Activated T-cell treated with anti-CD3 and anti-CD28 coated beads, Interleukin-2, amount 50 U/mL, for 72 hours (primary cell): ENCODE results near the gene FGFR3. TPM values are rescaled to one million over a fixed set of nuclear protein-coding genes. Genes with fewer than 3 reads are reported as not detected.

ENCODE experiments used
- ATAC-seq, 2 donors: fragments of 150-1000 bp; cut with Tn5 transposase; replicated peaks in 1 of 2; 2 replicates each; pipeline ENCODE4 v1.10.0; 2021; ENCODE audit warnings: moderate library complexity in 2 of 2, mild to moderate bottlenecking in 1 of 2
- DNase-seq, 2 donors: peaks; one replicate each; pipeline ENCODE4 v3.0.0; 2021 to 2022; ENCODE audit warnings: mixed read lengths in 1 of 2
- H3K27ac Mint-ChIP-seq: one replicate; pipeline ENCODE4 v1.8.0; 2022; ENCODE audit warnings: mild to moderate bottlenecking, moderate library complexity, mixed read lengths
- H3K27me3 Mint-ChIP-seq: one replicate; pipeline ENCODE4 v1.8.0; 2022; ENCODE audit warnings: low read depth, mixed read lengths
- H3K36me3 Mint-ChIP-seq, 2 donors: one replicate each; pipeline ENCODE4 v1.8.0; 2022; ENCODE audit warnings: mixed read lengths in 2 of 2, mild to moderate bottlenecking in 1 of 2; ENCODE audit not compliant: insufficient read depth in 2 of 2
- H3K4me1 Mint-ChIP-seq: one replicate; pipeline ENCODE4 v1.8.0; 2022; ENCODE audit warnings: low read depth, mixed read lengths
- H3K4me3 Mint-ChIP-seq, 2 donors: one replicate each; pipeline ENCODE4 v1.8.0; 2022; ENCODE audit warnings: mild to moderate bottlenecking in 2 of 2, mixed read lengths in 2 of 2, moderate library complexity in 2 of 2
- H3K9me3 Mint-ChIP-seq, 2 donors: one replicate each; pipeline ENCODE4 v1.8.0; 2022; ENCODE audit warnings: mixed read lengths in 2 of 2
- total RNA-seq, 2 donors: library from RNA; stranded (reverse); gene quantifications; one replicate each; pipeline ENCODE4 v1.2.3, GENCODE V29; 2022

FGFR3 gene
- total RNA-seq, 2 donors from 2014 or later: 0.36 TPM; not detected in 1

DNA sequence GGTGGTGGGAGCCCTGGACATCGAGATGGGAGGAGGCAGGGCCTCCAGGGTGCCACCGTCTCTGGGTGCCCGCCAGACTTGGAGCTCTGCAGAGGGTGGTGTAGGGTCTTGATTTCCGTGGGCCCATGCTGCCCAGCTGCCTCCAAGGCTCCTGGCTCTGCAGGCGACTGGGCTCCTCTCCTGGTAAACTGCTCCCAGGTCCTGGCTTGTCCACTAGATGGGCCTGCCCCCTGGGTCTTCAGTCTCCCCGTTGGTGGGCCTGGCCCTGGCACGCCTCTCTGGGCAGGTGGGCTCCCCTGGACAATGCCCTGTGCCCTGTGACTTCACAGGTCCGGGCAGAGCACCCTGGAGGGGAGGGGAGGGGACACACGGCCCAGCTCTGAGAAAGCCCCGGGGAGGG lies 7.7 kb downstream of the FGFR3 start:
- no peak for DNase-seq
- no peaks in the 10 kb centered on the region for H3K4me1 Mint-ChIP-seq
- H3K27ac Mint-ChIP-seq: no peak overlapping the region
- ATAC-seq: no peak
- peaks cover 11% of the 10 kb centered on the region for H3K27me3 Mint-ChIP-seq
- H3K36me3 Mint-ChIP-seq: no peaks in the 10 kb centered on the region
- H3K9me3 Mint-ChIP-seq: no peaks in the 10 kb centered on the region
- no peak overlapping the region for H3K4me3 Mint-ChIP-seq

DNA sequence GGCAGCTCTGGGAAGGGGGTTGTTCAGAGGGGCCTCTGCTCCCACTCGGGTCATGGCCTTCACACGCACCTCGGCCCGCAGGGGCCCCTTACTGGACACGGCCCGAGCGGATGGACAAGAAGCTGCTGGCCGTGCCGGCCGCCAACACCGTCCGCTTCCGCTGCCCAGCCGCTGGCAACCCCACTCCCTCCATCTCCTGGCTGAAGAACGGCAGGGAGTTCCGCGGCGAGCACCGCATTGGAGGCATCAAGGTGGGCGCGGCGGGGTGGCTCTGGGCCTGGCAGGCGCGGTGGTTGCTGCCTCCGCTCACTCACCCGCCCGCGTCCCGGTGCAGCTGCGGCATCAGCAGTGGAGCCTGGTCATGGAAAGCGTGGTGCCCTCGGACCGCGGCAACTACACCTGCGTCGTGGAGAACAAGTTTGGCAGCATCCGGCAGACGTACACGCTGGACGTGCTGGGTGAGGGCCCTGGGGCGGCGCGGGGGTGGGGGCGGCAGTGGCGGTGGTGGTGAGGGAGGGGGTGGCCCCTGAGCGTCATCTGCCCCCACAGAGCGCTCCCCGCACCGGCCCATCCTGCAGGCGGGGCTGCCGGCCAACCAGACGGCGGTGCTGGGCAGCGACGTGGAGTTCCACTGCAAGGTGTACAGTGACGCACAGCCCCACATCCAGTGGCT lies 8.3 kb downstream of the FGFR3 start:
- H3K4me1 Mint-ChIP-seq: no peaks in the 10 kb centered on the region
- DNase-seq: no peak
- ATAC-seq: no peak
- no peak overlapping the region for H3K4me3 Mint-ChIP-seq
- peaks cover 5% of the 10 kb centered on the region for H3K27me3 Mint-ChIP-seq
- H3K36me3 Mint-ChIP-seq: no peaks in the 10 kb centered on the region
- H3K27ac Mint-ChIP-seq: no peak overlapping the region
- H3K9me3 Mint-ChIP-seq: no peaks in the 10 kb centered on the region

DNA sequence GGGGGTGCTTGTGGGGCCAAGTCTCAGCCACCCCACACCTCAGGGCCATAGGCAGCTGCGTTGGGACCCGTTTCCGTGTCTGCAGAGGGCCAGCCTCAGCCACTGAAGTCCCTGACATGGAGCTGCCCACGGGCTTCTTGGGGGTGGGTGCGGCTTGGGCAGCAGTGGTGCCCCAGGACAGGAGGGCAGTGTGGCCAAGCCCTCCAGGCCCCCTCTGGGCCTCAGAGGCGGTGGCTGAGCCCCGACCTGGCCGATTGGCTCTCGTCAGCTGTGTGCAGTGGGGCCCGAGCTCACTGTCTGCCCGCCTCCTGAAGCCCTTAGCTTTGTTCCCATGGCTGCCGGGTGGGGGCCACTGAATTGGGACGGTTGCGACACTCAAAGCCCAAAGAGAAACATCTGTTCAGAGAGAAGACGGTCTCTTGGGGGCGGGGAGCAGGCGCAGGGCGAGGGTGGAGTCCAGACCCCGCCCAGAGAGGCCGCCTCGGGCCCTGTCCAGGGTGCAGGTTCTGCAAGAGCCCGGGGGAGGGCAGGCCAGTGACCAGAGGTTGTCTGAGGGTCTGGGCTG lies 9.1 kb downstream of the FGFR3 start:
- Mint-ChIP-seq H3K4me3 (no peak overlapping the region), H3K36me3 (no peaks in the 10 kb centered on the region), H3K4me1 (no peaks in the 10 kb centered on the region), H3K27ac (no peak overlapping the region), H3K9me3 (no peaks in the 10 kb centered on the region), H3K27me3 (no peaks in the 10 kb centered on the region)
- DNase-seq (no peak), ATAC-seq (no peak)

DNA sequence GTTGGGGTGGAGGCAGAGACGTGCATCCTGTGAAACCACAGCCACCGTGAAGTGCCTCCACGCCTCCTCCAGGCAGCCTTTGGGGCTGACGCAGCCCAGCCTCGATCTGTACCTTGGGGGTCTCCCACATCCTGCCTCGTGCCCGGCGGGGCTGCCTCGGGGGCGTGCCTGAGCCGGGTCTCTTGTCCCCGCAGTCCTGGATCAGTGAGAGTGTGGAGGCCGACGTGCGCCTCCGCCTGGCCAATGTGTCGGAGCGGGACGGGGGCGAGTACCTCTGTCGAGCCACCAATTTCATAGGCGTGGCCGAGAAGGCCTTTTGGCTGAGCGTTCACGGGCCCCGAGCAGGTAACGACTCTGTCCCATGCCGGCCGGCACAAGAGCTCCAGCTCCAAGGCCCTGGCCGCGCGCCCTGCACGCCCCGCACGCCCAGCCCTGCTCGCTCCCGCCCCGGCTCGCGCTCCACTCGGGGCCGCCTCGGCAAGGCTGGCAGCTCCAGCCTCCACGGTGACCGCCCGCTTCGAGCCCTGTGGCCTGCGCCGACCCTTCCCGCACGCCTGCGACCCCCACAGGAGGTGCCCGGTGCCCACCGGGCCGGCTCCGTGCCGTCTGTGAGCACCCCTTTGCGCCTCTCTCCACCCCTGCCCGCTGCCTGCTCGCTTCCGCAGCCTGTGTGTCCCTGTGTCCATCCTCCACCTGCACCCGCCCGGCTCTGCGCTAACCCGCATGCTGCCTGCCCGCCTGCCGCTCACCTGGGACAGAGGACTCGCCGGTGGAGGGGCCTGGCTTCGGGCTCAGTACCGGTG lies 9.8 kb downstream of the FGFR3 start:
- no peak for DNase-seq
- H3K4me3 Mint-ChIP-seq: no peak overlapping the region
- no peaks in the 10 kb centered on the region for H3K9me3 Mint-ChIP-seq
- no peak for ATAC-seq
- no peak overlapping the region for H3K27ac Mint-ChIP-seq
- H3K27me3 Mint-ChIP-seq: no peaks in the 10 kb centered on the region
- no peaks in the 10 kb centered on the region for H3K4me1 Mint-ChIP-seq
- no peaks in the 10 kb centered on the region for H3K36me3 Mint-ChIP-seq

DNA sequence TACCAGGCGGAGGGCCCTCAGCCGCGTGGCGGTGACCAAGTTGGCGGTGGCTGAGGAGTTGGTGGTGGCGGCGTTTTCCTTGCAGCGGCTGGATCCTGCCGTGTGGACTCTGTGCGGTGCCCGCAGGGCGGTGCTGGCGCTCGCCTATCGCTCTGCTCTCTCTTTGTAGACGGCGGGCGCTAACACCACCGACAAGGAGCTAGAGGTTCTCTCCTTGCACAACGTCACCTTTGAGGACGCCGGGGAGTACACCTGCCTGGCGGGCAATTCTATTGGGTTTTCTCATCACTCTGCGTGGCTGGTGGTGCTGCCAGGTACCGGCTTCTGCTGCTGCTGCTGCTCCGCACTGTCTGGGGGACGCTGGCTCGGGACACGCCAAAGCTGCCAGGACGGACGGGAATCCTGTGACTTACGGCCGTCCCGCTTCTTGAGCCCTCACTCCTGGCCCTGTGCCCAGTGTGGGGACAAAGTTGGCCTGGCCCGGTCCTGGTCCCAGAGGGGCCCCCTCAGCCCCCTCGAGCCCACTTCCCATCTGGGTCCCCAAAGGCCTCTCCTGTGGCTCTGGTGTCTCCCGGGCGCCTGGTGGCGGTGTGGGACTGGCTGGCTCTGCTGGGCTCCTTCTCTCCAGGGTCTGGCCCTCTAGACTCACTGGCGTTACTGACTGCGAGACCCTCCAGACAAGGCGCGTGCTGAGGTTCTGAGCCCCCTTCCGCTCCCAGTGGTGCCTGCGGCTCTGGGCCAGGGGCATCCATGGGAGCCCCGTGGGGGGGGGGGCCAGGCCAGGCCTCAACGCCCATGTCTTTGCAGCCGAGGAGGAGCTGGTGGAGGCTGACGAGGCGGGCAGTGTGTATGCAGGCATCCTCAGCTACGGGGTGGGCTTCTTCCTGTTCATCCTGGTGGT lies 10.7 kb downstream of the FGFR3 start:
- Mint-ChIP-seq H3K36me3 (no peaks in the 10 kb centered on the region), H3K9me3 (no peaks in the 10 kb centered on the region), H3K27ac (no peak overlapping the region), H3K4me3 (no peak overlapping the region), H3K4me1 (no peaks in the 10 kb centered on the region), H3K27me3 (no peaks in the 10 kb centered on the region)
- ATAC-seq (no peak), DNase-seq (no peak)

DNA sequence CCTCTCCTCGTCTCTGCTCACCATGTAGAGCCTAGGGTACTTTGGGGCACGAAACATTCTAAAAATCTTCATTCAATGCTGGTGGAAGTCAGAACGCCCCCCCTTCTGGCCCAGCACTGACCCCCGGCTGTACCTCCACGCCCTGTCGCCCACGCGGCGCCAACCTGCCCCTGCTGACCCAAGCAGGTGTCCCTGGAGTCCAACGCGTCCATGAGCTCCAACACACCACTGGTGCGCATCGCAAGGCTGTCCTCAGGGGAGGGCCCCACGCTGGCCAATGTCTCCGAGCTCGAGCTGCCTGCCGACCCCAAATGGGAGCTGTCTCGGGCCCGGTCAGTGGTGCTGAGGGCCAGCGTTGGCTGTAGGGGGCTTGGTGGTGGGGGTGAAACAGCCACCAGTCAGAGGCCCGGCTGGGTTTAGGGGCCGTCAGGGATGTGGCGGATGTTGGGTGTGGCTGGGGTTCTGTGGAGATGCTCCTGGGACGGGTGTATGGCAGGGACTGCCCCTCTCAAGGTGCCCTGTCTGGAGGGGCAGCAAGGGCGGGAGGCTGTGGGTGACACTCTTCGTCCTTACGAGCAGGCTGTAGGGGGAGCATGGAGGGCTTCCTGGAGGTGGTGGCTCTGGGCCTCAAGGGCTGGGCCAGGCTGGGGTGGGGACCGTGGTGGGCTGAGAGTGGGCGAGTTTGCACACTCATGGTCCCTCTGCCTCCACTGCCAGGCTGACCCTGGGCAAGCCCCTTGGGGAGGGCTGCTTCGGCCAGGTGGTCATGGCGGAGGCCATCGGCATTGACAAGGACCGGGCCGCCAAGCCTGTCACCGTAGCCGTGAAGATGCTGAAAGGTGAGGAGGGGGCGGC lies 11.8 kb downstream of the FGFR3 start:
- no peak overlapping the region for H3K4me3 Mint-ChIP-seq
- DNase-seq (no peak), ATAC-seq (no peak)
- no peaks in the 10 kb centered on the region for H3K9me3 Mint-ChIP-seq
- H3K27me3 Mint-ChIP-seq: no peaks in the 10 kb centered on the region
- no peaks in the 10 kb centered on the region for H3K4me1 Mint-ChIP-seq
- no peak overlapping the region for H3K27ac Mint-ChIP-seq
- H3K36me3 Mint-ChIP-seq: no peaks in the 10 kb centered on the region

DNA sequence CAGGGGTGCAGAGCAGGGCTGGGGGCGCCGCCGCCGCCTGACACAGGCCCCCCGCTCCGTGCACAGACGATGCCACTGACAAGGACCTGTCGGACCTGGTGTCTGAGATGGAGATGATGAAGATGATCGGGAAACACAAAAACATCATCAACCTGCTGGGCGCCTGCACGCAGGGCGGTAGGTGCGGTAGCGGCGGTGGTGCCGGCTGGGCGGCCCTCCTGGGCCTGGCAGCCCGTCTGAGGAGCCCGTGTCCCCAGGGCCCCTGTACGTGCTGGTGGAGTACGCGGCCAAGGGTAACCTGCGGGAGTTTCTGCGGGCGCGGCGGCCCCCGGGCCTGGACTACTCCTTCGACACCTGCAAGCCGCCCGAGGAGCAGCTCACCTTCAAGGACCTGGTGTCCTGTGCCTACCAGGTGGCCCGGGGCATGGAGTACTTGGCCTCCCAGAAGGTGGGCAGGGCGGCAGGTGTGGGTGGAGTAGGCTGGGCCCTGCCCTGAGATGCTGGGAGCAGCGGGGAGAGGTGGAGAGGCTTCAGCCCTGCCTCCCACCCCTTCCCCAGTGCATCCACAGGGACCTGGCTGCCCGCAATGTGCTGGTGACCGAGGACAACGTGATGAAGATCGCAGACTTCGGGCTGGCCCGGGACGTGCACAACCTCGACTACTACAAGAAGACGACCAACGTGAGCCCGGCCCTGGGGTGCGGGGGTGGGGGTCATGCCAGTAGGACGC lies 12.6 kb downstream of the FGFR3 start:
- H3K27ac Mint-ChIP-seq: no peak overlapping the region
- no peaks in the 10 kb centered on the region for H3K36me3 Mint-ChIP-seq
- no peak for DNase-seq
- H3K9me3 Mint-ChIP-seq: no peaks in the 10 kb centered on the region
- no peaks in the 10 kb centered on the region for H3K4me1 Mint-ChIP-seq
- no peak overlapping the region for H3K4me3 Mint-ChIP-seq
- no peaks in the 10 kb centered on the region for H3K27me3 Mint-ChIP-seq
- ATAC-seq: no peak

DNA sequence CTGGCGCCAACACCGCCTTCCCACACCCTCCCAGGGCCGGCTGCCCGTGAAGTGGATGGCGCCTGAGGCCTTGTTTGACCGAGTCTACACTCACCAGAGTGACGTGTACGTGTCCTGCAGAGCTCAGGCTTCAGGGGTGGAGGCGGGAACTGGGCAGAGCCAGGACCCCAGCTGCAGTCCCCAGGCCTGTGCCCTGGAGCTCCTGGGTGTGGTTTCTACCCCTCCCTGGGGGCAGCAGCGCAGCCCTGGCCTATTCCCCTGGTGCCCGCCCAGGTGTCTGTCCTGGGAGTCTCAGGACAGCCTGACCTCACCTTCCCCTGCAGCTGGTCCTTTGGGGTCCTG lies 13.1 kb downstream of the FGFR3 start:
- Mint-ChIP-seq H3K4me3 (no peak overlapping the region), H3K4me1 (no peaks in the 10 kb centered on the region)

DNA sequence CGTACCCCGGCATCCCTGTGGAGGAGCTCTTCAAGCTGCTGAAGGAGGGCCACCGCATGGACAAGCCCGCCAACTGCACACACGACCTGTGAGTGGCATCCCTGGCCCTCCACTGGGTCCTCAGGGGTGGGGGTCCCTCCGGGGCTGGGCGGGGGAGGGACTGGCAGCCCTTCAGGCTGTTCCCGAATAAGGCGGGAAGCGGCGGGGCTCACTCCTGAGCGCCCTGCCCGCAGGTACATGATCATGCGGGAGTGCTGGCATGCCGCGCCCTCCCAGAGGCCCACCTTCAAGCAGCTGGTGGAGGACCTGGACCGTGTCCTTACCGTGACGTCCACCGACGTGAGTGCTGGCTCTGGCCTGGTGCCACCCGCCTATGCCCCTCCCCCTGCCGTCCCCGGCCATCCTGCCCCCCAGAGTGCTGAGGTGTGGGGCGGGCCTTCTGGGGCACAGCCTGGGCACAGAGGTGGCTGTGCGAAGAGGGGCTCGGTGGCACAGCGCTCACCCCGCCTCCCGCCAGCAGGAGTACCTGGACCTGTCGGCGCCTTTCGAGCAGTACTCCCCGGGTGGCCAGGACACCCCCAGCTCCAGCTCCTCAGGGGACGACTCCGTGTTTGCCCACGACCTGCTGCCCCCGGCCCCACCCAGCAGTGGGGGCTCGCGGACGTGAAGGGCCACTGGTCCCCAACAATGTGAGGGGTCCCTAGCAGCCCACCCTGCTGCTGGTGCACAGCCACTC lies 13.7 kb downstream of the FGFR3 start:
- H3K4me1 Mint-ChIP-seq: no peaks in the 10 kb centered on the region
- no peaks in the 10 kb centered on the region for H3K36me3 Mint-ChIP-seq
- no peak overlapping the region for H3K4me3 Mint-ChIP-seq
- DNase-seq: no peak
- no peaks in the 10 kb centered on the region for H3K9me3 Mint-ChIP-seq
- H3K27ac Mint-ChIP-seq: no peak overlapping the region
- no peaks in the 10 kb centered on the region for H3K27me3 Mint-ChIP-seq
- no peak for ATAC-seq

More for the DNA sequence above, 13.1 kb downstream of the FGFR3 start:
- no peaks in the 10 kb centered on the region for H3K36me3 Mint-ChIP-seq
- no peaks in the 10 kb centered on the region for H3K27me3 Mint-ChIP-seq
- DNase-seq: no peak
- no peaks in the 10 kb centered on the region for H3K9me3 Mint-ChIP-seq
- ATAC-seq: no peak
- no peak overlapping the region for H3K27ac Mint-ChIP-seq

DNA sequence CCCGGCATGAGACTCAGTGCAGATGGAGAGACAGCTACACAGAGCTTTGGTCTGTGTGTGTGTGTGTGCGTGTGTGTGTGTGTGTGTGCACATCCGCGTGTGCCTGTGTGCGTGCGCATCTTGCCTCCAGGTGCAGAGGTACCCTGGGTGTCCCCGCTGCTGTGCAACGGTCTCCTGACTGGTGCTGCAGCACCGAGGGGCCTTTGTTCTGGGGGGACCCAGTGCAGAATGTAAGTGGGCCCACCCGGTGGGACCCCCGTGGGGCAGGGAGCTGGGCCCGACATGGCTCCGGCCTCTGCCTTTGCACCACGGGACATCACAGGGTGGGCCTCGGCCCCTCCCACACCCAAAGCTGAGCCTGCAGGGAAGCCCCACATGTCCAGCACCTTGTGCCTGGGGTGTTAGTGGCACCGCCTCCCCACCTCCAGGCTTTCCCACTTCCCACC lies 14.3 kb downstream of the FGFR3 start:
- H3K27me3 Mint-ChIP-seq: no peaks in the 10 kb centered on the region
- H3K4me3 Mint-ChIP-seq: no peak overlapping the region
- H3K36me3 Mint-ChIP-seq: peaks cover 0 to 1% of the 10 kb centered on the region in 2 donors
- DNase-seq (no peak), ATAC-seq (no peak)
- no peaks in the 10 kb centered on the region for H3K4me1 Mint-ChIP-seq
- no peaks in the 10 kb centered on the region for H3K9me3 Mint-ChIP-seq
- H3K27ac Mint-ChIP-seq: no peak overlapping the region

DNA sequence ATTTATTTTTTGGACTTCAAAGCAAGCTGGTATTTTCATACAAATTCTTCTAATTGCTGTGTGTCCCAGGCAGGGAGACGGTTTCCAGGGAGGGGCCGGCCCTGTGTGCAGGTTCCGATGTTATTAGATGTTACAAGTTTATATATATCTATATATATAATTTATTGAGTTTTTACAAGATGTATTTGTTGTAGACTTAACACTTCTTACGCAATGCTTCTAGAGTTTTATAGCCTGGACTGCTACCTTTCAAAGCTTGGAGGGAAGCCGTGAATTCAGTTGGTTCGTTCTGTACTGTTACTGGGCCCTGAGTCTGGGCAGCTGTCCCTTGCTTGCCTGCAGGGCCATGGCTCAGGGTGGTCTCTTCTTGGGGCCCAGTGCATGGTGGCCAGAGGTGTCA lies 15.3 kb downstream of the FGFR3 start:
- no peaks in the 10 kb centered on the region for H3K9me3 Mint-ChIP-seq

More for the DNA sequence above, 15.3 kb downstream of the FGFR3 start:
- Mint-ChIP-seq H3K36me3 (peaks cover 0 to 1% of the 10 kb centered on the region in 2 donors), H3K27me3 (no peaks in the 10 kb centered on the region), H3K4me1 (no peaks in the 10 kb centered on the region), H3K27ac (no peak overlapping the region), H3K4me3 (no peak overlapping the region)
- DNase-seq: no peak
- ATAC-seq: no peak
